SHP77 (cell line): ENCODE measurements around the gene PLEKHN1.
"Not testable (repeated sequence)": the region's sequence is repeated elsewhere in the genome, so short reads cannot be mapped to it uniquely, and the experiment has no call there.

Experiments used
- DNase-seq, 2 experiments: peaks; one replicate each; lab custom pipeline; 2025; lab: John Stamatoyannopoulos, UW

The PLEKHN1 gene

GRCh38 chr1:974293-974640, 8.0 kb downstream of the PLEKHN1 start:
- no peak for DNase-seq

GRCh38 chr1:974687-975328, 8.5 kb downstream of the PLEKHN1 start:
- no peak for DNase-seq

- DNase-seq = no peak
These were observed 9.1 kb downstream of the PLEKHN1 start for GRCh38 chr1:975365-975764.

- DNase-seq = peak; percentile 57 to 75
These were observed 9.8 kb downstream of the PLEKHN1 start for GRCh38 chr1:975896-976683.

- DNase-seq = not testable (repeated sequence)
These were observed 10.5 kb downstream of the PLEKHN1 start for GRCh38 chr1:976791-977190.

GRCh38 chr1:978069-978834, 12.0 kb downstream of the PLEKHN1 start:
- DNase-seq = no peak

- no peak for DNase-seq
These were observed 12.8 kb downstream of the PLEKHN1 start for GRCh38 chr1:978835-979743.

- DNase-seq = no peak
These were observed 13.4 kb downstream of the PLEKHN1 start for GRCh38 chr1:979744-980072.

GRCh38 chr1:980137-980571, 13.9 kb downstream of the PLEKHN1 start:
- no peak for DNase-seq

- DNase-seq = no peak
These were observed 14.5 kb downstream of the PLEKHN1 start for GRCh38 chr1:980602-981395.

- DNase-seq = no peak
These were observed 15.2 kb downstream of the PLEKHN1 start for GRCh38 chr1:981491-981954.

- DNase-seq = no peak
These were observed 15.8 kb downstream of the PLEKHN1 start, which contains the start of gene PERM1 for GRCh38 chr1:981955-982558. TSS of gene PERM1 (minus strand) at chr1:982093. CDS start at chr1:981029, 1,064 bp downstream.

GRCh38 chr1:982765-983436, 16.6 kb downstream of the PLEKHN1 start:
- no peak for DNase-seq

- no peak for DNase-seq
These were observed 17.7 kb downstream of the PLEKHN1 start for GRCh38 chr1:983798-984475.

- DNase-seq = no peak
These were observed 18.2 kb downstream of the PLEKHN1 start for GRCh38 chr1:984476-984814.

GRCh38 chr1:985126-985525, 18.8 kb downstream of the PLEKHN1 start:
- no peak for DNase-seq

GRCh38 chr1:988061-988460, 21.8 kb downstream of the PLEKHN1 start:
- DNase-seq = not testable (repeated sequence)

- DNase-seq = not testable (repeated sequence)
These were observed 25.0 kb downstream of the PLEKHN1 start for GRCh38 chr1:991275-991674.

- no peak for DNase-seq
These were observed 25.6 kb downstream of the PLEKHN1 start for GRCh38 chr1:991895-992294.
